Measurements from ENCODE around the gene MEAK7.

GRCh38 chr16:84471316-84471715 lies 33.1 kb downstream of the MEAK7 start:
- TF ChIP-seq TOX (CRISPR knock-in tag; IDR thresholded peaks at IDR 0.05; ENCODE audit: borderline replicate concordance) (no peak), RARB (CRISPR knock-in tag; IDR thresholded peaks at IDR 0.05) (no peak), CREB5 (CRISPR knock-in tag; IDR thresholded peaks at IDR 0.05; ENCODE audit: low read depth) (no peak), PATZ1 (CRISPR knock-in tag; IDR thresholded peaks at IDR 0.05; ENCODE audit: borderline replicate concordance) (no peak), TCF4 (CRISPR knock-in tag; IDR thresholded peaks at IDR 0.05; ENCODE audit: borderline replicate concordance) (no peak), ZFP3 (CRISPR knock-in tag; IDR thresholded peaks at IDR 0.05) (no peak)

Measured in SK-N-SH treated with all-trans-retinoic acid at 6 μM for 48 hours (cell line).